Activated CD8-positive, alpha-beta T cell treated with anti-CD3 and anti-CD28 coated beads, Interleukin-2, amount 10 ng/mL, durations not matched to agents 7 days and 5 days (primary cell): ENCODE results near the gene BRAT1. TPM values are rescaled to one million over a fixed set of nuclear protein-coding genes. Genes with fewer than 3 reads are reported as not detected.

Experiments used
- ATAC-seq: fragments of 150-1000 bp; cut with Tn5 transposase; one replicate; pipeline ENCODE4 v1.10.0; 2021; ENCODE audit warnings: moderate library complexity
- CTCF ChIA-PET: fragments of 350-600 bp; sonication (Branson Sonifier 250); formaldehyde crosslinking; loops from one replicate; lab custom pipeline; 2021; ENCODE audit warnings: antibody characterized with exemption; lab: Charles Lee
- POLR2A ChIA-PET: fragments of 350-600 bp; sonication (Branson Sonifier 250); formaldehyde crosslinking; loops from one replicate; lab custom pipeline; 2021; ENCODE audit warnings: antibody characterized with exemption; lab: Charles Lee
- DNase-seq: peaks from one replicate; pipeline ENCODE4 v3.0.0-alpha.2; 2020
- H3K27ac Mint-ChIP-seq: one replicate; pipeline ENCODE4 v1.8.0; 2021; ENCODE audit warnings: mild to moderate bottlenecking, mixed read lengths
- H3K27me3 Mint-ChIP-seq: one replicate; pipeline ENCODE4 v1.8.0; 2021; ENCODE audit warnings: low read depth, mixed read lengths
- H3K36me3 Mint-ChIP-seq: one replicate; pipeline ENCODE4 v1.8.0; 2021; ENCODE audit warnings: low read depth, mixed read lengths
- H3K4me1 Mint-ChIP-seq: one replicate; pipeline ENCODE4 v1.8.0; 2021; ENCODE audit warnings: low read depth, mixed read lengths
- H3K4me3 Mint-ChIP-seq: one replicate; pipeline ENCODE4 v1.8.0; 2021; ENCODE audit warnings: mild to moderate bottlenecking, mixed read lengths
- H3K9me3 Mint-ChIP-seq: one replicate; pipeline ENCODE4 v1.8.0; 2022; ENCODE audit warnings: mixed read lengths; ENCODE audit not compliant: insufficient read depth
- total RNA-seq, 2 experiments: library from RNA; stranded (reverse); gene quantifications; one replicate each; pipeline ENCODE4 v1.2.3, GENCODE V29; 2021

Gene BRAT1
- total RNA-seq, 2 experiments from 2014 or later: 39.4 to 40.7 TPM

DNA sequence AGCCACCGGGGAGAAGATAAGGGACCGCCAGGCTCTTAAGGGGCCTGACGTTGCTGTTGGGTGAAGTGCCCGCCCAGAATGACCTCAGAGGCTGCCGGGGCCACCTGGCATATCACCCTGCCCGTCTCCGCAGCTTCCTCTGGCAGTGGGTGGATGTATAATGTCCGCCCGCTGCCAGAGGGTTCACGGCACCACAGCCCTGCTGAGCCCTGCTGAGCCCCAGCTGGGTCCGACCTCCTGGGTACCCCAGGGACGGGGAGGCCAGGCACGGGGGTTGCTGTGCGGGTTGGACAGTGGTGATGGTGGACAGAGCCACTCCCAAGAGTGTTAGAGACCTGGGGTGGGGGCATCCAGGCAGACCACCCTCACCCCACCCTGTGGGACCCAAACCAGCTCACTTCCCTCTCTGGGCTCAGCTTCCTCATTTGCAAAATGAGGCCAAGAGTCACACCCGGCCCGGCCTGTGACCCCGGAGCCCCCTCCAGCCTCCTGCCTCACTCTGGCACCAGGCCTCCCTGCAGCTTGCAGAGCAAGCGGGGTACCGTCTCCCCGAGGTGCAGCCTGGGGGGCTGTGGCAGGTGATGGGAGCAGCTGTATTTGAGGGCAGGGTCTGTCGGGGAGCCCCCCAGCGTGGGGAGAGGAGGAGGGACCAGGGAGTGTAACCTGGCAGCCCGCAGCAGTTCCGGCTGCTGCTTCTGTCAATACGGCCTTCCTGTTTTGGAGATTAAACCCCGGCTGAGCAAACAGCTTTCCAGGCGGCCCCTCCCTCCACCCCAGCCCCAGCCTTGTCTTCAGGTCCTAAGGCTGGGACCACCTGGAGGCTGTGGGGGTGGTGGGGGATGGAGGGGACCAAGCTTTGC, 44.2 kb downstream of the BRAT1 start:
- Mint-ChIP-seq H3K27me3 (no peaks in the 10 kb centered on the region), H3K27ac (peak overlapping the region; percentile 95), H3K4me3 (peak overlapping the region; percentile 75), H3K9me3 (no peaks in the 10 kb centered on the region), H3K4me1 (peaks cover 62% of the 10 kb centered on the region), H3K36me3 (no peaks in the 10 kb centered on the region)
- DNase-seq: peak; percentile 82
- POLR2A ChIA-PET: interaction anchor here (0.7 to 4.4 kb wide), 10 partner anchors 10 to 108 kb away, joined by 3 to 57 read pairs (median 4); partner anchors contain the start of genes CHST12, IQCE and LFNG
- CTCF ChIA-PET: interaction anchor here (0.7 to 1.5 kb wide), 6 partner anchors 11 to 199 kb away, joined by 3 to 7 read pairs (median 6); no protein-coding TSS in a partner anchor
- ATAC-seq: peak; percentile 38

DNA sequence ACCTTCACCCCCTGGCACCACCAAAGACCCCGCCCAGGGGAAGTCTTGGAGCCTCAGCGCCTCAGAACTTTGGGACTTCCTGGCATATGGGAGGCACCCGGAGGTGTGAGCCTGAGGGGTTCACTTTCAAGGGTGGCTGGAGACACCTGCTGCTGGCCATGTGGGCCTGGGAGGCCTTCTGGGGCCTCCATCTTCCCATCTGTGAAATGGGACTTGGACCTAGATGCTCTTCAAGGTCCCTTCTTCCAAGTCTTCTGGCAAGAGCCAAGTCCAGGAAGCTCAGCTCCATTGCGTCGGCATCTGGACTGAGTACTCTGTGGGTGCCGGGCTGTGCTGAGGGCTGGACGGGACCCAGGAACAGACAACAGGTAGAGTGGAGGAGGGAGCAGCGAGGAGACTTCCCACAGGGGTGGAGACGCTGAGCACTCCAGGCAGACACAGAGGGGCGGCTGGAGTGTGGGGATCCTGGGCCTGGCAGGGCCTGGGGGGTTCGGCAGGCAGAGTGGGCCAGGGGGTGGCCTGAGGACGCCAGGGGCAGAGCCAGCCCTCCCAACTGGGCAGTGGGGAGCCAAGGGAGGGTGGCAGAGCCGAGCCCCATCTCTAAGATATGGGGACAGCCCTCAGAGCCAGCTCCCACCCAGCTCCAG, 45.1 kb downstream of the BRAT1 start:
- POLR2A ChIA-PET: interaction anchor here (0.7 to 4.4 kb wide), 7 partner anchors 9 to 135 kb away, joined by 3 to 57 read pairs (median 7); partner anchors contain the start of gene LFNG

DNA sequence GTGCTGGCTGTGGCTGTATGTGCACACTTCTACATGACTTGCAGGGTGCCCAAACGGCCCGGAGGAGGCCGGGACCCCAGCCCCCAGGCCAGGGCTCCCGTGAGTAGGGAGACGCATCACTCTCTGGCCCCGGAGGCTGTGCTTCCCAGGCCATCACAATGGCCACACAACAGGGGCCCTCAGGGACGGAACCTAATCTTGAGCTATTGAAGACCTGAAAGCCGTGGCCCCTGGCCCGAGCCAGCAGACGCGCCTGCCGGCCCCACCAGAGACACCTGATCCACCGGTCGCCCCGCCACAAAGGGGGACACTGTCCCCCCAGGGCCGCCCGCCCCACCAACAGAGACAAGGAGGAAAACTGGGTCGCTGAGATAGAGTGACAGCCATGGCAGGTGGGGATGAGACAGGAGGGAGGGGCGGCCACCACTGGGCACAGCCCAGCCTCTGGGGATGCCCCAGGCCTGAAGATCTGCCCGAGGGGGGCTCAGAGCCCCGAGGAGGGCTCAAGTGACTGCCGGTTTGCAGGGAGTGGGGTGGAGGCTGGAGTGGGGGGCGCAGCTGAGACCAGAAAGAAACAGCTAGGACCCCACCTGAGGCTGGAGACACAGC, 45.9 kb downstream of the BRAT1 start:
- POLR2A ChIA-PET: interaction anchor here (0.7 to 4.4 kb wide), 6 partner anchors 8 to 136 kb away, joined by 3 to 57 read pairs (median 4); partner anchors contain the start of gene LFNG
- Mint-ChIP-seq H3K9me3 (no peaks in the 10 kb centered on the region), H3K27ac (peak overlapping the region; percentile 92), H3K4me1 (peaks cover 62% of the 10 kb centered on the region), H3K36me3 (no peaks in the 10 kb centered on the region), H3K4me3 (peak overlapping the region; percentile 70), H3K27me3 (no peaks in the 10 kb centered on the region)
- CTCF ChIA-PET: interaction anchor here (1.5 kb wide), 1 partner anchor 13 kb away, joined by 3 read pairs; no protein-coding TSS in a partner anchor
- DNase-seq (no peak), ATAC-seq (no peak)

More for the DNA sequence above, 45.1 kb downstream of the BRAT1 start:
- H3K4me1 Mint-ChIP-seq: peaks cover 62% of the 10 kb centered on the region
- CTCF ChIA-PET: interaction anchor here (0.7 to 1.5 kb wide), 4 partner anchors 12 to 45 kb away, joined by 3 to 7 read pairs (median 6); no protein-coding TSS in a partner anchor
- no peaks in the 10 kb centered on the region for H3K36me3 Mint-ChIP-seq
- H3K27ac Mint-ChIP-seq: peak overlapping the region; percentile 95
- ATAC-seq: no peak
- no peaks in the 10 kb centered on the region for H3K27me3 Mint-ChIP-seq
- DNase-seq: no peak
- no peaks in the 10 kb centered on the region for H3K9me3 Mint-ChIP-seq
- H3K4me3 Mint-ChIP-seq: peak overlapping the region; percentile 75

- no peaks in the 10 kb centered on the region for H3K27me3 Mint-ChIP-seq
- POLR2A ChIA-PET: interaction anchor here (0.9 to 4.4 kb wide), 6 partner anchors 9 to 136 kb away, joined by 3 to 57 read pairs (median 5); partner anchors contain the start of gene LFNG
- H3K36me3 Mint-ChIP-seq: no peaks in the 10 kb centered on the region
- H3K27ac Mint-ChIP-seq: peak overlapping the region; percentile 92
- H3K9me3 Mint-ChIP-seq: no peaks in the 10 kb centered on the region
- peak; percentile 76 for ATAC-seq
- peak; percentile 92 for DNase-seq
- H3K4me1 Mint-ChIP-seq: peaks cover 62% of the 10 kb centered on the region
- CTCF ChIA-PET: interaction anchor here (1.5 kb wide), 1 partner anchor 14 kb away, joined by 3 read pairs; no protein-coding TSS in a partner anchor
- H3K4me3 Mint-ChIP-seq: peak overlapping the region; percentile 70
Observed at GRCh38 chr7:2508327-2509215, 46.8 kb downstream of the BRAT1 start.

DNA sequence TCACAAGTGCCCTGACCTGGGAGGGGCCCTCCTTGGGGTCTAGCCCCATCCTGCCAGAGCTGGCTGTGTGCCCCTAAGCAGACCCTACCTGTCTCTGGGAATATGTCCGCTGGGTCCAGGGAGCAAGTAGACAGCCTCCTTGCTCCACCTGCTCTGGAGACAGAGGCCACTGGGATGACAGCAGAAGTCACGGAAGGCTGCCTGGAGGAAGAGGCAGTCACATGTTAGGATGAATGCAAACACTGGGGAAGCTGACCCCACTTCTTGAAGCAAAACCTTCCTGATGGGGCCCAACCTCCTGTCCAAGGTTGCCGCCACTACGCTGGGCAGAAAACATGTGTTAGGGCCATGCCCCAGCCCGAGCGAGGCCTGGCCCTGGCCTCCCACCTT, 47.4 kb downstream of the BRAT1 start:
- ATAC-seq (no peak), DNase-seq (no peak)
- ChIA-PET POLR2A (interaction anchor here (1.3 to 4.4 kb wide), 3 partner anchors 9 to 21 kb away, joined by 5 to 57 read pairs (median 8); partner anchors contain the start of gene LFNG), CTCF (no interaction called here)
- Mint-ChIP-seq H3K27me3 (no peaks in the 10 kb centered on the region), H3K4me1 (peaks cover 58% of the 10 kb centered on the region), H3K36me3 (no peaks in the 10 kb centered on the region), H3K27ac (peak overlapping the region; percentile 92), H3K9me3 (no peaks in the 10 kb centered on the region), H3K4me3 (peak overlapping the region; percentile 70)

DNA sequence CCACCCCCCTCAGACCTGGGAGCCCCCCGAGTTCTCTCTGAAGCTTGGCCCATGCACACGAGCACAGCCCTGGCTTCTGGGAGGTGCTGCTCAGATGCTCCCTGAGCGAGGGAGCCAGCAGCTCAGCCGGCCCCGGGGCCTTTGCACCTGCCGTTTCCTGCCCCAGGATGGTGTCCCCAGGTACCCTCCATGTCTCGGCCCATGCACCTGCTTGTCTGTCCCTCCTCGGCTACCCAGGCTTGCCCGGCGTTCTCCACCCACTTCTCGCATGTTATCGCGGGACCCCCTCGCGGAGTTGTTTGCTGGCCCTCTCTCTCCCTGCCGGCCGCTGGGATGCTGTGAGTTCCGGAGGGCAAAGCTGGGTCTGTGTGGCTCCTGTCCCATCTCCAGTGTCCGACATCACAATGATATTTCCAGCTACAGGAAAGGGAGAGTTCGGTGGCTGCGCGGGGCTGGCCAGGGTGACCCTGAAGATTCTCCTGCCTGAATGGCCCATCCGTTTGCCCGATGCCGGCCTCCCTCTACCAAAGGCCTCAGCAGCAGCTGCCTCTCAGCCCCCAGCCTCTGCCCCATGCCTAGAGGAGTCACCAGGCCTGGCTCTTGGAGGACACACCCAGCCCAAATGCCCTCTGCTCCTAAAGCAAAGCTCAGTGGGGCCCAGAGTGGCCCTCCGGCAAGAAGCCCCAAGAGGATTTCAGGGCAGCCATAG, 48.0 kb downstream of the BRAT1 start:
- Mint-ChIP-seq H3K27me3 (no peaks in the 10 kb centered on the region), H3K27ac (peak overlapping the region; percentile 92), H3K9me3 (no peaks in the 10 kb centered on the region), H3K36me3 (no peaks in the 10 kb centered on the region), H3K4me1 (peaks cover 52% of the 10 kb centered on the region), H3K4me3 (no peak overlapping the region)
- DNase-seq (no peak), ATAC-seq (no peak)
- ChIA-PET CTCF (no interaction called here), POLR2A (interaction anchor here (1.3 to 4.4 kb wide), 3 partner anchors 8 to 22 kb away, joined by 5 to 57 read pairs (median 8); partner anchors contain the start of gene LFNG)

- ATAC-seq: no peak
- H3K27me3 Mint-ChIP-seq: peaks cover 2% of the 10 kb centered on the region
- no peak overlapping the region for H3K27ac Mint-ChIP-seq
- CTCF ChIA-PET: no interaction called here
- H3K9me3 Mint-ChIP-seq: no peaks in the 10 kb centered on the region
- H3K4me1 Mint-ChIP-seq: peaks cover 32% of the 10 kb centered on the region
- POLR2A ChIA-PET: no interaction called here
- no peaks in the 10 kb centered on the region for H3K36me3 Mint-ChIP-seq
- H3K4me3 Mint-ChIP-seq: no peak overlapping the region
- DNase-seq: no peak
Observed at GRCh38 chr7:2505401-2505800, 49.9 kb downstream of the BRAT1 start.

DNA sequence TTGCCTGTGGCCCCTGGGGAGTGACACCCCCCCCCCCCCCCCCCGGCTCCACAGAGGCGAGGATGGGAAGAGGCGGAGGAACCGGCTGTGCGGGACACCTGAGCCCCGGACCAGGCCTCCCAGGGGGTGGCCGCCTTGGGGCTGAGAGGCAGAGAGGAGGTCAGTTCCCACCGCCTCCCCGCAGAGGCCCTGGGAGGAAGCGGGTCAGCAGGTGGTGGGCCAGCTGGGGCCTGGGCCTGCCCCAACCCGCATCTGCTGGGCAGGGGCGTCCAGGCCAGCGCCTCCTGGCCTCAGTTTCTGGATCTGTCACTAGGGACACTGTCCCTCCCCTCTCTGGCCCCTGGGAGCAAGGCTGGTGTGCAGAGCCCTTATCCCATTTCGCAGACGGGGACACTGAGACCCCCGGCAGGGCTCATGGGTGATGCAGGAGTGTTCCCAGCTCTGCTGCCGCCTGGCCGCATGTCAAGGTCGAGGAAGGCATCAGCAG, 50.4 kb downstream of the BRAT1 start:
- CTCF ChIA-PET: no interaction called here
- H3K9me3 Mint-ChIP-seq: no peaks in the 10 kb centered on the region

GRCh38 chr7:2504128-2504888, 51.0 kb downstream of the BRAT1 start:
- H3K36me3 Mint-ChIP-seq: no peaks in the 10 kb centered on the region
- H3K4me1 Mint-ChIP-seq: peaks cover 22% of the 10 kb centered on the region
- H3K27me3 Mint-ChIP-seq: peaks cover 2% of the 10 kb centered on the region
- POLR2A ChIA-PET: no interaction called here
- DNase-seq (no peak), ATAC-seq (no peak)
- H3K9me3 Mint-ChIP-seq: no peaks in the 10 kb centered on the region
- H3K27ac Mint-ChIP-seq: no peak overlapping the region
- H3K4me3 Mint-ChIP-seq: no peak overlapping the region
- CTCF ChIA-PET: no interaction called here

More for the DNA sequence above, 50.4 kb downstream of the BRAT1 start:
- peaks cover 28% of the 10 kb centered on the region for H3K4me1 Mint-ChIP-seq
- peaks cover 2% of the 10 kb centered on the region for H3K27me3 Mint-ChIP-seq
- H3K36me3 Mint-ChIP-seq: no peaks in the 10 kb centered on the region
- H3K4me3 Mint-ChIP-seq: no peak overlapping the region
- POLR2A ChIA-PET: no interaction called here
- no peak for DNase-seq
- no peak overlapping the region for H3K27ac Mint-ChIP-seq
- ATAC-seq: no peak
